GM12878 (cell line): Measurements from ENCODE around the gene USP10. TPM values are rescaled to one million over a fixed set of nuclear protein-coding genes. Genes with fewer than 3 reads are reported as not detected.

Experiments
- ATAC-seq: fragments of 200-7000 bp; cut with Tn5 transposase; 3 replicates; pipeline ENCODE4 v1.9.1; 2020; ENCODE audit warnings: mild to moderate bottlenecking, moderate library complexity
- BruUV-seq: library from RNA; stranded (reverse); fragments of 400-500 nt; replicated peaks from 2 replicates; lab custom pipeline; 2021; lab: Mats Ljungman, UMichigan
- CTCF ChIA-PET: fragments of 300-600 bp; sonication (Branson Sonifier 250); formaldehyde crosslinking; extraction: SDS; loops from one replicate; lab custom pipeline; 2021; ENCODE audit warnings: inconsistent platforms; lab: Yijun Ruan, JAX
- POLR2A ChIA-PET: fragments of 350-600 bp; formaldehyde crosslinking; extraction: SDS; loops from one replicate; lab custom pipeline; 2021; ENCODE audit warnings: inconsistent platforms; lab: Charles Lee
- RAD21 ChIA-PET: fragments of 300-600 bp; sonication (Branson Sonifier 250); formaldehyde crosslinking; loops from one replicate; lab custom pipeline; 2023; ENCODE audit warnings: antibody characterized with exemption; ENCODE audit not compliant: unreplicated experiment; lab: Charles Lee
- SMC1A ChIA-PET: fragments of 300-600 bp; sonication (Branson Sonifier 250); formaldehyde crosslinking; loops from one replicate; lab custom pipeline; 2023; ENCODE audit not compliant: unreplicated experiment, uncharacterized antibody; lab: Charles Lee
- DNase-seq: peaks from one replicate; pipeline ENCODE4 v3.0.0-alpha.2; 2011; ENCODE audit warnings: low read depth, low spot score
- FAIRE-seq: peaks from 3 replicates; lab custom pipeline; 2011; peaks lifted over from hg19 to GRCh38; lab: Jason Lieb, UNC
- H2AFZ ChIP-seq: 2 replicates; pipeline ENCODE4 v1.6.0; 2011; ENCODE audit warnings: low read depth, low read length, control low read depth; ENCODE audit not compliant: control insufficient read depth
- H3K27ac ChIP-seq: 2 replicates; pipeline ENCODE4 v1.5.1; 2011; ENCODE audit warnings: control low read depth; ENCODE audit not compliant: control insufficient read depth, insufficient read depth
- H3K27me3 ChIP-seq, 2 experiments: replicated peaks in 1 of 2; 2 replicates each; pipeline versions ENCODE4 v1.6.0 to v1.6.1; 2011; ENCODE audit warnings: low read length in 1 of 2; ENCODE audit not compliant: control insufficient read depth in 2 of 2, insufficient read depth in 2 of 2
- H3K36me3 ChIP-seq, 2 experiments: 2 replicates each; pipeline ENCODE4 v1.5.1; 2011; ENCODE audit warnings: low read length in 1 of 2; ENCODE audit not compliant: control insufficient read depth in 2 of 2, insufficient read depth in 2 of 2
- H3K4me1 ChIP-seq: 2 replicates; pipeline ENCODE4 v1.6.1; 2011; ENCODE audit warnings: mild to moderate bottlenecking, low read length, moderate library complexity, mixed read lengths; ENCODE audit not compliant: control insufficient read depth, insufficient read depth
- H3K4me2 ChIP-seq: 2 replicates; pipeline ENCODE4 v1.6.0; 2011; ENCODE audit warnings: control low read depth; ENCODE audit not compliant: control insufficient read depth, insufficient read depth
- H3K4me3 ChIP-seq: fragments of 200-600 bp; sonication (generic); 2 replicates; pipeline ENCODE4 v1.5.1; 2016
- H3K79me2 ChIP-seq: 2 replicates; pipeline ENCODE4 v1.6.0; 2011; ENCODE audit warnings: low read length; ENCODE audit not compliant: control insufficient read depth, insufficient read depth
- H3K9ac ChIP-seq: 2 replicates; pipeline ENCODE4 v1.8.0; 2011; ENCODE audit warnings: low read length, control low read depth, mixed read lengths; ENCODE audit not compliant: control insufficient read depth, insufficient read depth
- H3K9me3 ChIP-seq: replicated peaks from 3 replicates; pipeline ENCODE4 v1.5.1; 2011; ENCODE audit warnings: mild to moderate bottlenecking, low read length; ENCODE audit not compliant: control insufficient read depth, insufficient read depth
- H4K20me1 ChIP-seq: 2 replicates; pipeline ENCODE4 v1.6.0; 2011; ENCODE audit not compliant: control insufficient read depth, insufficient read depth
- IRF3 ChIP-seq: fragments of 450-650 bp; IDR thresholded peaks from 2 replicates; pipeline ENCODE4 v1.6.1; 2014; ENCODE audit warnings: mild to moderate bottlenecking
- IRF4 ChIP-seq: IDR thresholded peaks from 2 replicates; pipeline ENCODE4 v1.6.1; 2011; ENCODE audit warnings: low read depth, low read length
- PKNOX1 ChIP-seq: fragments of 450-650 bp; IDR thresholded peaks from 2 replicates; pipeline ENCODE4 v1.6.1; 2016; ENCODE audit warnings: mild to moderate bottlenecking
- STAT3 ChIP-seq: IDR thresholded peaks from 2 replicates; pipeline ENCODE4 v1.6.1; 2011; ENCODE audit warnings: low read depth, low read length, improper control_type of control experiment
- ZBTB40 ChIP-seq: fragments of 450-650 bp; IDR thresholded peaks from 2 replicates; pipeline ENCODE4 v1.6.1; 2016; ENCODE audit warnings: mild to moderate bottlenecking, moderate library complexity, borderline replicate concordance
- ZNF217 ChIP-seq: fragments of 450-650 bp; IDR thresholded peaks from 2 replicates; pipeline ENCODE4 v1.6.1; 2017; ENCODE audit warnings: antibody characterized with exemption, mild to moderate bottlenecking
- WGBS: methylation state at CpG from one replicate; pipeline ENCODE4 v1.1.6; 2016; ENCODE audit warnings: low lambda C conversion rate; ENCODE audit not compliant: insufficient replicate concordance, insufficient coverage; ENCODE audit errors: missing lambda C conversion rate; 5-methylcytosine and 5-hydroxymethylcytosine counted together
- in situ Hi-C: fragments of 300-500 bp; cut with MboI; formaldehyde crosslinking; loops from 9 replicates; pipeline ENCODE4 v1.14.3; 2018; ENCODE audit warnings: mixed read lengths
- intact Hi-C: fragments of 100-400 bp; cut with micrococcal nuclease; formaldehyde crosslinking; loops from one replicate; pipeline ENCODE4 v1.14.2; 2022; ENCODE audit not compliant: unreplicated experiment
- polyA plus RNA-seq, 11 experiments: library from polyadenylated mRNA; depleted of rRNA in 4 of 11; unstranded in 6 of 11; stranded (reverse) in 5 of 11; fragments of >200 nt; fragmentation: Nextera tagmentation in 4 of 11; fragmentation: Illumina TruSeq in 1 of 11; extraction: Ambion mirVana in 4 of 11; extraction: Trizol in 1 of 11; gene quantifications; 1 replicate in 1 of 11; 2 replicates in 10 of 11; pipeline versions ENCODE4 v1.2.1 to v1.2.3, GENCODE V29; 2011 to 2016; ENCODE audit warnings: inconsistent platforms in 2 of 11, missing spikeins in 2 of 11, low read depth in 1 of 11
- total RNA-seq, 4 experiments: library from RNA; depleted of rRNA in 3 of 4; stranded (reverse); fragments of >200 nt in 3 of 4; fragmentation: Illumina TruSeq in 1 of 4; extraction: Trizol in 1 of 4; gene quantifications; 2 replicates each; pipeline versions ENCODE4 v1.2.1 to v1.2.3, GENCODE V29; 2013 to 2021

Gene USP10
- total and polyA plus RNA-seq, 10 of the 15 experiments (the other 5 are each of a cell fraction or from before 2014, with no cell fraction given) = 46.1 to 160 (median 105) TPM

- TF ChIP-seq IRF3 (no peak), STAT3 (no peak)
- TF ChIP-seq, all 136 proteins: peak for 0
Measured at GRCh38 chr16:84723906-84724305, 24.1 kb downstream of the USP10 start (continued).

DNA sequence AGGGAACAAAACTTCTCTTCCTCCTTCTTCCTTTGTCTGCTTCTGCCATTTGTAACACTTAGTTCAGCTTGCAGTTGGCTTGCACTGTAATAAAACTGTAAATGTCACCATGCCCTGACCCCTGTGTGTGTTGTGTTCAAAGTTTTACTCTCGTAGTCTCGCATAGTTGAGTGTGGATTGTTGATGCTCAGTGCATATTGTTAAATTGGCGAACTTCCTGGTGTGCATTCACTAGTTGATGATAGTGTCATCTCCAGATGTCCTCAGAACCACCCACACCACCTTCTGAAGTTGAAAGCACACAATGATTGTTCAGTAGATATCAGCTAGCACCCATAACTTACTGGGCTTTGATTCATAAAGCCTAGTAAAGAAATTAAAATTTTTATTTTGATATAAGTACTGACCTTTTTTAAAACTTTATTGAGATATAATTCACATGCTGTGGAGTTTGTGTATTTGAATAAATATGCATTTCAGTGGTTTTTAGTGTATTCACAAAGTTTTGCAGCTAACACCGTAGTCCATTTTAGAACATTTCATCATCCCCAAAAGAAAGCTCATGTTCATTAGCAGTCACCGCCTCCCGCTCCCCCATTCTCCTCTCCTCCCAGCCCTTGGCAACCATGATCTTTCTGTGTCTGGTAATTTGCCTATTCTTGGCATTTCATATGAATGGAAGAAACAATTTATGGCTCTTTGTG is 25.0 kb downstream of the USP10 start:
- Histone ChIP-seq H3K9me3 (no peaks in the 10 kb centered on the region), H4K20me1 (no peaks in the 10 kb centered on the region), H2AFZ (no peak overlapping the region), H3K27me3 (no peaks in the 10 kb centered on the region), H3K79me2 (peaks cover 96% of the 10 kb centered on the region), H3K4me3 (no peak overlapping the region; the same call in 1 of the 2 replicates), H3K4me1 (peaks cover 44% of the 10 kb centered on the region), H3K9ac (no peak overlapping the region), H3K36me3 (peaks cover 2% of the 10 kb centered on the region in 2 experiments; a peak in 2 of 4 replicates), H3K27ac (peak overlapping the region; percentile 16), H3K4me2 (peak overlapping the region; percentile 46)
- intact Hi-C loops = no loop called here
- ChIA-PET CTCF (interaction anchor here (0.7 to 10.5 kb wide), 22 partner anchors 9 to 246 kb away, joined by 3 to 196 read pairs (median 14); no protein-coding TSS in a partner anchor), POLR2A (interaction anchor here (0.7 to 2.2 kb wide), 7 partner anchors 12 to 124 kb away, joined by 3 to 9 read pairs (median 5); no protein-coding TSS in a partner anchor), RAD21 (interaction anchor here (0.8 to 7.1 kb wide), 12 partner anchors 14 to 243 kb away, joined by 3 to 67 read pairs (median 18); partner anchors contain the start of gene KLHL36), SMC1A (interaction anchor here (0.9 to 5.8 kb wide), 19 partner anchors 9 to 218 kb away, joined by 3 to 88 read pairs (median 10); no protein-coding TSS in a partner anchor)
- TF ChIP-seq ZBTB40 = peak; percentile 65; the same call in 1 of the 2 replicates
- TF ChIP-seq ZNF217 = no peak
- TF ChIP-seq PKNOX1 = no peak
- no peak for TF ChIP-seq IRF4
- WGBS = 41% methylated on average over 6 of the region's 6 CpGs
- BruUV-seq = no TSS peak
- no peak for DNase-seq
- peak; percentile 62 for FAIRE-seq
- in situ Hi-C loops = loop anchor here (5.0 kb wide), 2 partner anchors 102 to 212 kb away; no protein-coding TSS in a partner anchor
- ATAC-seq = peak; percentile 32
